Measurements from ENCODE around the gene TM6SF1. TPM values are rescaled to one million over a fixed set of nuclear protein-coding genes. Genes with fewer than 3 reads are reported as not detected.
"Not testable (repeated sequence)": the region's sequence is repeated elsewhere in the genome, so short reads cannot be mapped to it uniquely, and the experiment has no call there.

The TM6SF1 gene
- total RNA-seq, 1 experiment from 2014 or later = not detected

DNA sequence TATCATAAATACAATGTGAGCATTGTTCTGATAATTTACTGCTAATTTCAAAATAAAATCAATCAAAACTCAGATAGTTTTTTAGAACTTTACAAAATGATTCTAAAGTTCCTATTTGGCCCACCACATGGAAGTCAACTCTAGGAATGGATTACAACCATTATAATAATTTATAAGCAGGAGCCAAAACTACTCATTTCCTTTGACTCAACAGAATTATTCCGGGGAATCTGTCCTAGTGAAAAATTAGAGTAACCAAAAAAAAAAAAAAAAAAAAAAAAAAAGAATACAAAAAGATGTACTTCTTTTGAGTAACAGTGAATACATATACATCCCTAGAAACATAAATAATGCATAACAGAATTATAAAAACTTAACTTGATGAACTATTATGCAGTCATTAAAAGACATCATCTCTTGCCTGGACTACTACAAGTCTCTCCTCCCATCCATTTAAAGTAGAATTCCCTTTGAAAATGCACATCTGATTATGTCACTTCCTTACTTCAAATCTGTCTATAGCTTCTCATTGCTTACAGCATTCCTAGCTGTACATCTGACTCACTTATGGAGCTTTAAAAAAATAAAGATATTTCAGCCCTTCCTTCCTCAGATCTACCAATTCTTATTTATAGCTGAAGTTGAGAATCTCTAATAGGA lies 56.8 kb downstream of the TM6SF1 start:
- no peak overlapping the region for H3K4me3 ChIP-seq (ENCODE audit: low read length)
- no peak overlapping the region for H3K4me2 ChIP-seq (ENCODE audit: low read depth, low read length, poor library complexity, severe bottlenecking)
- no peaks in the 10 kb centered on the region for H3K9me2 ChIP-seq (replicated peaks; ENCODE audit: insufficient read depth, low read length)
- no peaks in the 10 kb centered on the region for H3K4me1 ChIP-seq (ENCODE audit: low read length)
- H3K79me2 ChIP-seq (ENCODE audit: low read length) = no peaks in the 10 kb centered on the region
- DNase-seq = no peak
- H3K9ac ChIP-seq (ENCODE audit: low read length) = no peak overlapping the region
- H3K36me3 ChIP-seq (ENCODE audit: insufficient read depth, low read length) = no peaks in the 10 kb centered on the region
- no peaks in the 10 kb centered on the region for H3K27me3 ChIP-seq (ENCODE audit: low read length)
- no peak overlapping the region for H3K27ac ChIP-seq (ENCODE audit: low read length)
- no peak overlapping the region for H2AFZ ChIP-seq (ENCODE audit: low read length)
- no peaks in the 10 kb centered on the region for H4K20me1 ChIP-seq (ENCODE audit: insufficient read depth, low read depth, low read length)
- H3K9me3 ChIP-seq (ENCODE audit: low read length) = no peaks in the 10 kb centered on the region

DNA sequence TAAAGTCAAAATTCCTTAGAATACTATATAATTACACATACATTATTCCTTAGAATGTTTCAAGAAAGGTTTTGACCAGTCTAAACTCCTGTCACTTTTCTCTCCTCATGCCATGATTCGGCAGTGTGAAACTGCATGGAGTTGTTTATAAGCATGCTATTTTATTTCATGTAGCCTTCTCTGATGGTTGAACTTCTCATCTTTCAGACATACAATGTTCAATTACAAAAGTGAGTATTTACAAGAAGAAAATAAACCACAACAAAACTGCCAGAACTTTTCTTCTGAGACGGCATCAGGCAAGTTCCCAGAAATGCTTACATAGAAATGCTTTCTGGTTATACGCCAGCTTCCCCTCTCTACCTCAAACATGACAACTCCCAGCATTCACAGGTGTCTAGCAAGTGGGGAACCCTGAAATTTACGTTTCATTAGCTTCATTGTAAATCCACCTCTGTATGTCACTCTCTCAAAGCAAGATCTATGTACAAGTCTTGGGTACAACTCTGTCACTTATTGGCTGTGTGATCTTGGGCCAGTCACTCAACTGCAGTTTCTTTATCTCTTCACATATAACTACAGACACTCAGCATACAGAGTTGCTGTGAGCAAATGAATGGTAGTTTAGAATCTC lies 57.4 kb downstream of the TM6SF1 start:
- no peak for DNase-seq
- Histone ChIP-seq H2AFZ (ENCODE audit: low read length) (no peak overlapping the region), H3K79me2 (ENCODE audit: low read length) (no peaks in the 10 kb centered on the region), H3K9me3 (ENCODE audit: low read length) (no peaks in the 10 kb centered on the region), H3K27ac (ENCODE audit: low read length) (no peak overlapping the region), H3K27me3 (ENCODE audit: low read length) (no peaks in the 10 kb centered on the region), H4K20me1 (ENCODE audit: insufficient read depth, low read depth, low read length) (no peaks in the 10 kb centered on the region), H3K9ac (ENCODE audit: low read length) (no peak overlapping the region), H3K36me3 (ENCODE audit: insufficient read depth, low read length) (no peaks in the 10 kb centered on the region), H3K4me2 (ENCODE audit: low read depth, low read length, poor library complexity, severe bottlenecking) (no peak overlapping the region), H3K4me3 (ENCODE audit: low read length) (no peak overlapping the region), H3K9me2 (replicated peaks; ENCODE audit: insufficient read depth, low read length) (no peaks in the 10 kb centered on the region), H3K4me1 (ENCODE audit: low read length) (no peaks in the 10 kb centered on the region)

DNA sequence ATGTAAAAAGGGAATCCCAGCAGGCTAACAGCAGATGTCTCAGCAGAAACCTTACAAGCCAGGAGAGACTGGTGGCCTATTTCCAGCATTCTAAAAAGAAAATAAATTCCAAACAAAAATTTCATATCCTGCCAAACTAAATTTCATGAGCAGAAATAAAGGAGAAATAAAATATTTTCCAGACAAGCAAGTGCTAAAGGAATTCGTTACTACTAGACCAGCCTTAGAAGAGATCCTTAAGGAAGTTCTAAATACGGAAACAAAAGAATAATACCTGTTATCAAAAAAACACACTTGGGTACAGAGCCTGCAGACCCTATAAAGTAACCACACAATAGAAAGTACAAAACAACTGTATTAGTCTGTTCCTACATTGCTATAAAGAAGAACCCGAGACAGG lies 58.8 kb downstream of the TM6SF1 start:
- Histone ChIP-seq H3K9ac (ENCODE audit: low read length) (no peak overlapping the region), H3K9me3 (ENCODE audit: low read length) (no peaks in the 10 kb centered on the region), H3K27me3 (ENCODE audit: low read length) (no peaks in the 10 kb centered on the region), H3K4me2 (ENCODE audit: low read depth, low read length, poor library complexity, severe bottlenecking) (no peak overlapping the region), H3K9me2 (replicated peaks; ENCODE audit: insufficient read depth, low read length) (no peaks in the 10 kb centered on the region), H3K27ac (ENCODE audit: low read length) (no peak overlapping the region), H3K4me1 (ENCODE audit: low read length) (no peaks in the 10 kb centered on the region), H4K20me1 (ENCODE audit: insufficient read depth, low read depth, low read length) (no peaks in the 10 kb centered on the region), H3K79me2 (ENCODE audit: low read length) (no peaks in the 10 kb centered on the region), H2AFZ (ENCODE audit: low read length) (no peak overlapping the region), H3K36me3 (ENCODE audit: insufficient read depth, low read length) (no peaks in the 10 kb centered on the region), H3K4me3 (ENCODE audit: low read length) (no peak overlapping the region)
- DNase-seq = no peak

DNA sequence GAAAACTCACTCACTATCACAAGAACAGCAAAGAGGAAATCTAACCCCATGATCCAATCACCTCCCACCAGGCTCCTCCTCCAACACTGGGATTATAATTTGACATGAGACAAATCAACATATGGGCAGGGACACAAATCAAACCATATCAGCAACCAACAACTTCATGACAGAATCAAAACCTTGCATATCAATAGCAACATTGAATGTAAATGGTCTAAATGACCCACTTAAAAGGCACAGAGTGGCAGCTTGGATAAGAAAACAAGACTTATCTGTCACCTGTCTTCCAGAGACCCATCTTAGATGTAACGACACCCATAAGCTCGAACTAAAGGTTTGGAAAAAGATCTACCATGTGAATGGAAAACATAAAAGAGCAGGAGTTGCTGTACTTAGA lies 59.4 kb downstream of the TM6SF1 start:
- Histone ChIP-seq H2AFZ (ENCODE audit: low read length) (no peak overlapping the region), H3K36me3 (ENCODE audit: insufficient read depth, low read length) (no peaks in the 10 kb centered on the region), H3K9ac (ENCODE audit: low read length) (no peak overlapping the region), H3K27me3 (ENCODE audit: low read length) (no peaks in the 10 kb centered on the region), H3K9me2 (replicated peaks; ENCODE audit: insufficient read depth, low read length) (no peaks in the 10 kb centered on the region), H3K4me3 (ENCODE audit: low read length) (no peak overlapping the region), H3K79me2 (ENCODE audit: low read length) (no peaks in the 10 kb centered on the region), H3K4me2 (ENCODE audit: low read depth, low read length, poor library complexity, severe bottlenecking) (no peak overlapping the region), H3K4me1 (ENCODE audit: low read length) (no peaks in the 10 kb centered on the region), H4K20me1 (ENCODE audit: insufficient read depth, low read depth, low read length) (no peaks in the 10 kb centered on the region), H3K27ac (ENCODE audit: low read length) (no peak overlapping the region), H3K9me3 (ENCODE audit: low read length) (no peaks in the 10 kb centered on the region)
- DNase-seq = no peak

- H3K36me3 ChIP-seq (ENCODE audit: insufficient read depth, low read length); H3K27ac ChIP-seq (ENCODE audit: low read length); H3K79me2 ChIP-seq (ENCODE audit: low read length); H3K4me2 ChIP-seq (ENCODE audit: low read depth, low read length, poor library complexity, severe bottlenecking); H3K4me1 ChIP-seq (ENCODE audit: low read length); H3K9ac ChIP-seq (ENCODE audit: low read length); H3K27me3 ChIP-seq (ENCODE audit: low read length); H2AFZ ChIP-seq (ENCODE audit: low read length); H3K9me2 ChIP-seq (replicated peaks; ENCODE audit: insufficient read depth, low read length); H3K9me3 ChIP-seq (ENCODE audit: low read length); H4K20me1 ChIP-seq (ENCODE audit: insufficient read depth, low read depth, low read length); H3K4me3 ChIP-seq (ENCODE audit: low read length); DNase-seq: not testable (repeated sequence)
These were observed 62.1 kb downstream of the TM6SF1 start for GRCh38 chr15:83169576-83169975.

DNA sequence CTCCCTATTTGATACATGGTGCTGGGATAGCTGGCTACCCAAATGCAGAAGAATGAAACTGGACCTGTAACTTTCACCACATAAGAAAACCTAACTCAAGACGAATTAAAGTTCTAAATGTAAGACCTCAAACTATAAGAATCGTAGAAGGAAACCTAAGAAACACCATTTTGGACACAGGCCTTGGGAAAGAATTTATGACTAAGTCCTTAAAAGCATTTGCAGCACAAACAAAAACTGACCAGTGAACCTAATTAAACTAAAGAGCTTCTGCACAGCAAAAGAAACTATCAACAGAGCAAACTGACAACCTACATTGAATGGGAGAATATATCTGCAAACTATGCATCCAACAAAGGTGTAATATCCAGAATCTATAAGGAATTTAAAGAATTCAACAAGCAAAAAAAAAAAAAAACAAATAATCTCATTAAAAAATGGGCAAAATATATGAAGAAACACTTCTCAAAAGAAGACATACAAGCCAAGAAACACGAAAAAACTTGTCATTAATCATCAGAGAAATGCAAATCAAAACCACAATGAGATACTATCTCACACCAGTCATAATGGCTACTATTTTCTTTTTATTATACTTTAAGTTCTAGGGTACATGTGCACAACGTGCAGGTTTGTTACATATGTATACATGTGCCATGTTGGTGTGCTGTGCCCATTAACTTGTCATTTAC lies 63.2 kb downstream of the TM6SF1 start:
- Histone ChIP-seq H3K27ac (ENCODE audit: low read length) (no peak overlapping the region), H3K4me2 (ENCODE audit: low read depth, low read length, poor library complexity, severe bottlenecking) (no peak overlapping the region), H3K4me3 (ENCODE audit: low read length) (no peak overlapping the region), H3K9me3 (ENCODE audit: low read length) (no peaks in the 10 kb centered on the region), H3K36me3 (ENCODE audit: insufficient read depth, low read length) (no peaks in the 10 kb centered on the region), H2AFZ (ENCODE audit: low read length) (no peak overlapping the region), H3K4me1 (ENCODE audit: low read length) (no peaks in the 10 kb centered on the region), H3K27me3 (ENCODE audit: low read length) (no peaks in the 10 kb centered on the region), H4K20me1 (ENCODE audit: insufficient read depth, low read depth, low read length) (no peaks in the 10 kb centered on the region), H3K9ac (ENCODE audit: low read length) (no peak overlapping the region), H3K9me2 (replicated peaks; ENCODE audit: insufficient read depth, low read length) (no peaks in the 10 kb centered on the region), H3K79me2 (ENCODE audit: low read length) (no peaks in the 10 kb centered on the region)
- DNase-seq = no peak

DNA sequence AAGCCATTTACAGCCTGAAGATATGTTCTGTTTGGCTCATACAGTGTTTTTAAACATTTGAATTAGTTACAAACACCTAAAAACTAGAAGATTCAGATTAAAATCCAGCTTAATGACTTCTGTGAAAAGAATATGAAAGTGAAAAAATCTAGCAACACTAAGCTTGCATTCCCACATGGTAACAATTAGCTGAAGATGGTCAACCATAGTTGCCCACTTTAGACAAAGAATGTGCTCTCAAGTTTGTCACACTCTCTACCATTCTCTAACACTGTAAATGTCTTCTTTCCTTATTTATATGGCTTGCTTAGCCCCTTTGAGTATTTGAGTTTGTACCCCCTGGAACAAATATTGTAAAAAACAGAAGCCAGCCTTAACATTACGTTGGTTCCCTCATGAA lies 67.4 kb downstream of the TM6SF1 start:
- Histone ChIP-seq H2AFZ (ENCODE audit: low read length) (no peak overlapping the region), H3K4me2 (ENCODE audit: low read depth, low read length, poor library complexity, severe bottlenecking) (no peak overlapping the region), H4K20me1 (ENCODE audit: insufficient read depth, low read depth, low read length) (no peaks in the 10 kb centered on the region), H3K9ac (ENCODE audit: low read length) (no peak overlapping the region), H3K9me3 (ENCODE audit: low read length) (no peaks in the 10 kb centered on the region), H3K27me3 (ENCODE audit: low read length) (no peaks in the 10 kb centered on the region), H3K27ac (ENCODE audit: low read length) (no peak overlapping the region), H3K9me2 (replicated peaks; ENCODE audit: insufficient read depth, low read length) (no peaks in the 10 kb centered on the region), H3K4me3 (ENCODE audit: low read length) (no peak overlapping the region), H3K79me2 (ENCODE audit: low read length) (no peaks in the 10 kb centered on the region), H3K36me3 (ENCODE audit: insufficient read depth, low read length) (no peaks in the 10 kb centered on the region), H3K4me1 (ENCODE audit: low read length) (no peaks in the 10 kb centered on the region)
- DNase-seq = no peak

- Histone ChIP-seq H3K79me2 (ENCODE audit: low read length) (no peaks in the 10 kb centered on the region), H3K4me1 (ENCODE audit: low read length) (no peaks in the 10 kb centered on the region)
These were observed 70.9 kb downstream of the TM6SF1 start for GRCh38 chr15:83178390-83178789.

More at GRCh38 chr15:83178390-83178789, 70.9 kb downstream of the TM6SF1 start:
- no peak overlapping the region for H3K9ac ChIP-seq (ENCODE audit: low read length)
- H3K27me3 ChIP-seq (ENCODE audit: low read length) = no peaks in the 10 kb centered on the region
- no peak overlapping the region for H3K4me3 ChIP-seq (ENCODE audit: low read length)
- H3K9me3 ChIP-seq (ENCODE audit: low read length) = no peaks in the 10 kb centered on the region
- no peaks in the 10 kb centered on the region for H3K9me2 ChIP-seq (replicated peaks; ENCODE audit: insufficient read depth, low read length)
- no peaks in the 10 kb centered on the region for H3K36me3 ChIP-seq (ENCODE audit: insufficient read depth, low read length)
- no peak for DNase-seq
- H3K4me2 ChIP-seq (ENCODE audit: low read depth, low read length, poor library complexity, severe bottlenecking) = no peak overlapping the region
- H3K27ac ChIP-seq (ENCODE audit: low read length) = no peak overlapping the region
- no peaks in the 10 kb centered on the region for H4K20me1 ChIP-seq (ENCODE audit: insufficient read depth, low read depth, low read length)
- no peak overlapping the region for H2AFZ ChIP-seq (ENCODE audit: low read length)

Measured in Karpas-422 (cell line).